GM06990 (cell line): ENCODE results near the gene SPON2.

Source experiments
- DNase-seq: peaks from one replicate; pipeline ENCODE4 v3.0.0-alpha.2; 2011; ENCODE audit not compliant: insufficient read length; ENCODE audit errors: extremely low read depth
- H3K27me3 ChIP-seq: replicated peaks from 2 replicates; pipeline ENCODE4 v1.6.0; 2011; ENCODE audit warnings: low read length; ENCODE audit not compliant: control insufficient read depth, insufficient read depth
- H3K36me3 ChIP-seq: 2 replicates; pipeline ENCODE4 v1.5.1; 2011; ENCODE audit warnings: low read length; ENCODE audit not compliant: control insufficient read depth, insufficient read depth
- H3K4me3 ChIP-seq: replicated peaks from 2 replicates; pipeline ENCODE4 v1.5.1; 2011; ENCODE audit warnings: low read depth, mild to moderate bottlenecking, control low read depth, low read length
- TF ChIP-seq, protein P1 (sequence below): IDR thresholded peaks from 2 replicates; pipeline ENCODE4 v1.5.1; 2011; ENCODE audit warnings: low read length, control low read depth, mild to moderate bottlenecking, inconsistent platforms; ENCODE audit not compliant: insufficient read depth, poor library complexity, severe bottlenecking

Gene SPON2

DNA sequence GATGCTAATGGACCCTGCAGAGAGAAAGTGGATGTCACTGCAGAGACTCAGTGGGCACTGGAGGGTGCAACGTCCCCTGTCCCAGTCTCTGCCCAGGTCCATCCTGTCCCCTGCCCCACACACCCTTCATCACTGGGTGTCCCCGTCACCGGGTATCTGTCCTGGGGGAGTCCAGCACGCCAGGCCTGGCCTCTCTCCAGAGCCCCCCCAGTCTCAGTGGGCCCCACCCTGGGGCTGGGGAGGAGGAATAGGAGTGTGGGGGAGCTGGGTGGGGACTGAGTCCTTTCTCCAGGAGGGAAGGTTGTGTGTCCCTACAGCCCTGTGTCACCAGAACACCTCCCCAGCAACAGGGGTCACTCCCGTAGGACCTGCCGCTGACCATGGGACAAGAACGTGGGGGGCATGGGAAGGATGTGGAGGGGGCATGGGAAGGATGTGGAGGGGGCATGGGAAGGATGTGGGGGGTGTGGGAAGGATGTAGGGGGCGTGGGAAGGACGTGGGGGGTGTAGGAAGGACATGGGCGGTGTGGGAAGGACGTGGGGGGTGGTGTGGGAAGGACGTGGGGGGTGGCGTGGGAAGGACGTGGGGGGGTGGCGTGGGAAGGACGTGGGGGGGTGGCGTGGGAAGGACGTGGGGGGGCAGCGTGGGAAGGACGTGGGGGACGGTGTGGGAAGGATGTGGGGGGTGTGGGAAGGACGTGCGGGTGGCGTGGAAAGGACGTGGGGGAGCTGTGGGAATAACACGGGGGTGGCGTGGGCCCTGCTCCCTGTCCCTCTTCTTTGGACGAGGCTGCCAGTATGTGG lies 21.0 kb upstream of the SPON2 start:
- no peak for DNase-seq
- Histone ChIP-seq H3K4me3 (no peak overlapping the region), H3K27me3 (no peaks in the 10 kb centered on the region), H3K36me3 (peaks cover 5% of the 10 kb centered on the region)
- TF ChIP-seq, protein P1, sequence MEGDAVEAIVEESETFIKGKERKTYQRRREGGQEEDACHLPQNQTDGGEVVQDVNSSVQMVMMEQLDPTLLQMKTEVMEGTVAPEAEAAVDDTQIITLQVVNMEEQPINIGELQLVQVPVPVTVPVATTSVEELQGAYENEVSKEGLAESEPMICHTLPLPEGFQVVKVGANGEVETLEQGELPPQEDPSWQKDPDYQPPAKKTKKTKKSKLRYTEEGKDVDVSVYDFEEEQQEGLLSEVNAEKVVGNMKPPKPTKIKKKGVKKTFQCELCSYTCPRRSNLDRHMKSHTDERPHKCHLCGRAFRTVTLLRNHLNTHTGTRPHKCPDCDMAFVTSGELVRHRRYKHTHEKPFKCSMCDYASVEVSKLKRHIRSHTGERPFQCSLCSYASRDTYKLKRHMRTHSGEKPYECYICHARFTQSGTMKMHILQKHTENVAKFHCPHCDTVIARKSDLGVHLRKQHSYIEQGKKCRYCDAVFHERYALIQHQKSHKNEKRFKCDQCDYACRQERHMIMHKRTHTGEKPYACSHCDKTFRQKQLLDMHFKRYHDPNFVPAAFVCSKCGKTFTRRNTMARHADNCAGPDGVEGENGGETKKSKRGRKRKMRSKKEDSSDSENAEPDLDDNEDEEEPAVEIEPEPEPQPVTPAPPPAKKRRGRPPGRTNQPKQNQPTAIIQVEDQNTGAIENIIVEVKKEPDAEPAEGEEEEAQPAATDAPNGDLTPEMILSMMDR, result no peak

DNA sequence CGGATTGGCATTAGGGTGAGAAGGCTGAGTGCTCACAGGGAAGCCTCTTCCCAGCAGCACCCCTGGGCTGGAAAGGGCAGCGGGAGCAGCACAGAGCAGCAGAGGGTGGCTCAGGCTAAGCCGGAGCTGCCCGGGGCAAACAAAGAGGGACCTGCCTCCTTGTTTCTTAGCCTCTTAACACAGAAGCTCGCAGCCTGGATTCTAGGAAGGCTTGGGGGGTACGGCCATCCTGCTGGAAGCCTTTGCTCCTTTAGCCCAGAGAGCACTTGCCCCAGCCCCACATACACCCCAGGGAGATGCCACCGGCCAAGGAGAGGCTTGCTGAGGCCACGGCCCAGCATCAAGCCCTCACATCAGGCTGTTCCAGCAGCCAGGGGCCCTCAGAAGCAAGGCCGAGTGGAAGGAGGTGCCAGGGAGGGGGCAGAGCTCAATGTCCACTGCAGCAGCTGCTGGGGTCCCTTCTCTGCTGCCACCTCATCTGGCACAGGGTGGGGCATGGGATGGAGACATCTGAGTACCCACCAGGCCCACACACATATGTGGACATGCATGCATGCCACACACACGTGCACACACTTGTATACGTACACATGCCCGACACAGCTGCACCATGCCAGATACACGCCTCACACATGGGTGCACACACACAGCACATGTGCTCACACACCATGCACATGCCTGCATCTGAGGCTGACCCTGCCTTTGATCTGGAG lies 20.3 kb upstream of the SPON2 start:
- H3K4me3 ChIP-seq, result no peak overlapping the region
- peak; percentile 3 for DNase-seq
- H3K36me3 ChIP-seq, result peaks cover 5% of the 10 kb centered on the region
- TF ChIP-seq, protein P1, result no peak
- H3K27me3 ChIP-seq, result no peaks in the 10 kb centered on the region

DNA sequence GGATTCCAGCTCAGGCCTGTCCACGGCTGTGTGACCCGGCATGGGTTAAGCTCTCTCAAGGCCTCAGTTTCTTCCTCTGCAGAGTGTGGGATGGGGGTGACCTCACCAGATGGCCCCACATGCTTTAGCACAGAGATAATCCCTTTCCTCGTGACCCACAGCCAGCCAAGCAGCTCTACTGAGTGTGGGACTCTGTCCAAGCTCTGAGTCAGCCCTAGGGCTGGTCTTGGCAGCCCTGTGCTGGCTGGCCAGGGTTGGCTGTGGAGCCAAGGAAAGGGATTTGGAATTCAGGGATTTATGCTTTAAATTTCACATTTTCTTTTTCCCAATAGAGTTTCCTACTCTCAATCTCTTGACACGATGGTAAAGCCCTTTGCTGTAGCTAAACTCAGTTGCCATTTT lies 19.7 kb upstream of the SPON2 start:
- Histone ChIP-seq H3K36me3 (peaks cover 5% of the 10 kb centered on the region), H3K27me3 (no peaks in the 10 kb centered on the region), H3K4me3 (no peak overlapping the region)
- DNase-seq, result no peak
- TF ChIP-seq, protein P1, result no peak

DNA sequence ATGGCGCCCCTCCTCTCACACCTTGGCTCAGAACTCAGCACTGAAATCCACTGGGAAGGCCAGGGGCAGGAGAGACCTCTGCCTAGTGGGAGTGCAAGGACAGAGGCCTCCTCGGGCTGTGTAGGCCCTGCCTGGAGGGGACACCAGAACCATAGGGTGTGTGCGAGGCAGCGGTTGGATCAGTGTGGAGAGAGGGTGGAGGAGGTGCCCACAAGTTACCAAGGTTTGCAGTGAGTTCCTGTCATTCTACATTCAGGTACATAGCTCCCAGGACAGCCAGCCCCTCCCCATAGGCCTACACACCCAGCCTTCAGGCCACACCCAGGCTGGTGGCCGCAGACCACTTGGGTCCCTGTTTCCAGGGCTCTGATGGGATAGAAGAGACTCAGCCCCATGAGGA lies 19.2 kb upstream of the SPON2 start:
- peak; percentile 5 for DNase-seq
- no peak overlapping the region for H3K4me3 ChIP-seq
- TF ChIP-seq, protein P1, result no peak
- H3K27me3 ChIP-seq, result no peaks in the 10 kb centered on the region
- peaks cover 3% of the 10 kb centered on the region for H3K36me3 ChIP-seq

DNA sequence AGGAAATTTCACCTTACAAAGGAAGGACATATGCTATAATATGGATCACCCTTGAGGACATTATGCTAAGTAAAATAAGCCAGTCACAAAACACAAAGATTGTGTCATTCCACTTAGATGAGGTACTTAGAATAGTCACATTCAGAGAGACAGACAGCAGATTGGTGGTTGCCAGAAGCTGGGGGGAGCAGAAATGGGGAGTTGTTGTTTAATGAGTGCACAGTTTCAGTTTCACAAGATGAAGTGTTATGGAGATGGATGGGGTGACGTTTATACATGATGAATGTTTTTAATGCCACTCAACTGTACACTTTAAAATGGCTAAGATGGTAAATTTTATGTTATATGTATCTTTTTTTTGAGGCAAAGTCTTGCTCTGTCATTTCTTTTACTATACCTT lies 14.8 kb upstream of the SPON2 start:
- no peaks in the 10 kb centered on the region for H3K27me3 ChIP-seq
- H3K4me3 ChIP-seq, result no peak overlapping the region
- TF ChIP-seq, protein P1, result no peak
- H3K36me3 ChIP-seq, result no peaks in the 10 kb centered on the region
- peak; percentile 10 for DNase-seq
